ENCODE data around the gene ZNF672.
"Not testable (repeated sequence)": the region's sequence is repeated elsewhere in the genome, so short reads cannot be mapped to it uniquely, and the experiment has no call there.

Gene ZNF672

DNA sequence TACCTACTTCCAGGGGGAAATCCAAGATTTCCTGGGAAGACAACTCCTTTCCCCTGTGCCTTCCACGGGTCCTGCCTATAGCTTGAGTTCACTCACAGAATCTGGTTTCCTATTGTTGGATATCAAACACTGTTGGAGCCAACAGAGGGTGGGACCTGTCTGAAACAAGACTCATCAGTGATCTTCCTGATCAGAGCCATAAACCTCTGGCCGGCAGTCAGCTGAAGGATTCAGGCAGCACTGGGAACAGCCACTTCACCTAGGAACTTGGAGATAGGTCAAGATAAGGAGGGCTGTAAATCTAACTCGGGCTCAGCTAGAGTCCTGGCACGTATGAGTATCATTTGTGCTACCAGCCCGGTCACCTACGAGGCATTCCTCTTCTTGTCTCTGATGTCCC is 35.6 kb upstream of the ZNF672 start:
- no peaks in the 10 kb centered on the region for H3K9me3 ChIP-seq (ENCODE audit: severe bottlenecking)
- no peaks in the 10 kb centered on the region for H3K27me3 ChIP-seq (ENCODE audit: insufficient read depth, poor library complexity, severe bottlenecking)
- TF ChIP-seq, protein P1, sequence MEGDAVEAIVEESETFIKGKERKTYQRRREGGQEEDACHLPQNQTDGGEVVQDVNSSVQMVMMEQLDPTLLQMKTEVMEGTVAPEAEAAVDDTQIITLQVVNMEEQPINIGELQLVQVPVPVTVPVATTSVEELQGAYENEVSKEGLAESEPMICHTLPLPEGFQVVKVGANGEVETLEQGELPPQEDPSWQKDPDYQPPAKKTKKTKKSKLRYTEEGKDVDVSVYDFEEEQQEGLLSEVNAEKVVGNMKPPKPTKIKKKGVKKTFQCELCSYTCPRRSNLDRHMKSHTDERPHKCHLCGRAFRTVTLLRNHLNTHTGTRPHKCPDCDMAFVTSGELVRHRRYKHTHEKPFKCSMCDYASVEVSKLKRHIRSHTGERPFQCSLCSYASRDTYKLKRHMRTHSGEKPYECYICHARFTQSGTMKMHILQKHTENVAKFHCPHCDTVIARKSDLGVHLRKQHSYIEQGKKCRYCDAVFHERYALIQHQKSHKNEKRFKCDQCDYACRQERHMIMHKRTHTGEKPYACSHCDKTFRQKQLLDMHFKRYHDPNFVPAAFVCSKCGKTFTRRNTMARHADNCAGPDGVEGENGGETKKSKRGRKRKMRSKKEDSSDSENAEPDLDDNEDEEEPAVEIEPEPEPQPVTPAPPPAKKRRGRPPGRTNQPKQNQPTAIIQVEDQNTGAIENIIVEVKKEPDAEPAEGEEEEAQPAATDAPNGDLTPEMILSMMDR (IDR thresholded peaks at IDR 0.05; ENCODE audit: poor library complexity, severe bottlenecking): no peak
- no peak for ATAC-seq (ENCODE audit: low read depth)
- H3K36me3 ChIP-seq (ENCODE audit: low read depth): no peaks in the 10 kb centered on the region
- no peak for DNase-seq (ENCODE audit: low spot score)
- H3K27ac ChIP-seq (ENCODE audit: poor library complexity, severe bottlenecking): no peak overlapping the region
- no peak overlapping the region for H3K4me3 ChIP-seq (ENCODE audit: severe bottlenecking)
- H3K4me1 ChIP-seq (ENCODE audit: insufficient read depth, poor library complexity, severe bottlenecking): no peaks in the 10 kb centered on the region

DNA sequence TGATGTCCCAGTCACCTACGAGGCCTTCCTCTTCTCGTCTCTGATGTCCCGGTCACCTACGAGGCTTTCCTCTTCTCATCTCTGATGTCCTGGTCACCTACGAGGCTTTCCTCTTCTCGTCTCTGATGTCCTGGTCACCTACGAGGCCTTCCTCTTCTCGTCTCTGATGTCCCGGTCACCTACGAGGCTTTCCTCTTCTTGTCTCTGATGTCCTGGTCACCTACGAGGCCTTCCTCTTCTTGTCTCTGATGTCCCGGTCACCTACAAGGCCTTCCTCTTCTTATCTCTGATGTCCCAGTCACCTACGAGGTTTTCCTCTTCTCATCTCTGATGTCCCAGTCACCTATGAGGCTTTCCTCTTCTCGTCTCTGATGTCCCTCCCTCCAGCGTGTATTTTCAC is 34.5 kb upstream of the ZNF672 start:
- ATAC-seq (ENCODE audit: low read depth); H3K4me3 ChIP-seq (ENCODE audit: severe bottlenecking); H3K27me3 ChIP-seq (ENCODE audit: insufficient read depth, poor library complexity, severe bottlenecking); DNase-seq (ENCODE audit: low spot score); H3K4me1 ChIP-seq (ENCODE audit: insufficient read depth, poor library complexity, severe bottlenecking); H3K9me3 ChIP-seq (ENCODE audit: severe bottlenecking); H3K27ac ChIP-seq (ENCODE audit: poor library complexity, severe bottlenecking); H3K36me3 ChIP-seq (ENCODE audit: low read depth): not testable (repeated sequence)

DNA sequence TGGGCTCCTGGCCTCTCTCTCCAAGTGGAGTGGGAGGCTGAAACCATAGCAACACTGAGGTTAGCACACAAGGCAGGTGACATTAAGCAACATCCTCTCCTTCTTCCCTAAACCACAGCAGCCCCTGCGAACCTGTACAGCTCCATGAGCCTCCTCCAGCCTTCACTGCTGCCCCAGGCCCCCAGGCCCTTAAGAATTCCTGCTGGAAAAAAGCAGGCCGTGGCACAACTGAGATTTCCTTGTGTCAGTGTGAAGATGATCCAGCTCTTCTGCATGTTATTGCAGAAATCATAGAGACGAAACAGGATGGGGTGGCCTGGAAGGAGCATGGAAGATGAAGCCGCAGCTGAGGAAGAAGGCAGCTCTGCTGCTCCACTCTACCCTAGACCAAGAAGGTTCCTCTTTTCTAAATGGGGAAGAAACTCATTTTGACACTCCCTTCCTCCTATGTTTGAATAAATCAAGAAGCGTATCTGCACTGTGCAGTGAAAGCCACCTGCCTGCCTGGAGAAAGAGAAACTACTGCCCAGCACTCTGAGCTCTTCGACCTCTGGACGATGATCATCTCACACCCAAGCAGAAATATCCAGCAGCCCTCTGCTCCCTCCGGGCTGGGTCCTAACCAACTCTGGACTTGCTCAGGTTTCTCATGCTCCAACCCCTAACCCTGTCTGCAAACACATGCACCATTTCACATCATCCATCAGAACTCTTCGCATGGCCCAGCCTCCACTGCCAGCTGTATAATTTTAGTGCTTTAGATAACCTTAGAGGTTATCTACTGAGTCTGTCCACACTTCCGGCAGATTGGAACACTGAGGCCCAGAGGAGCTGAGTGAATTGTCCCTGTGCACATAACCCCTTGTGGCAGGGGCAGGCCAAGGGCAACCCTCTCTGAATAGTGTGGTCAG is 33.0 kb upstream of the ZNF672 start:
- Histone ChIP-seq H3K36me3 (ENCODE audit: low read depth) (no peaks in the 10 kb centered on the region), H3K27me3 (ENCODE audit: insufficient read depth, poor library complexity, severe bottlenecking) (no peaks in the 10 kb centered on the region), H3K4me3 (ENCODE audit: severe bottlenecking) (no peak overlapping the region), H3K9me3 (ENCODE audit: severe bottlenecking) (no peaks in the 10 kb centered on the region), H3K4me1 (ENCODE audit: insufficient read depth, poor library complexity, severe bottlenecking) (no peaks in the 10 kb centered on the region), H3K27ac (ENCODE audit: poor library complexity, severe bottlenecking) (no peak overlapping the region)
- ATAC-seq (ENCODE audit: low read depth) (no peak), DNase-seq (ENCODE audit: low spot score) (no peak)
- TF ChIP-seq, protein P1 (IDR thresholded peaks at IDR 0.05; ENCODE audit: poor library complexity, severe bottlenecking): no peak

DNA sequence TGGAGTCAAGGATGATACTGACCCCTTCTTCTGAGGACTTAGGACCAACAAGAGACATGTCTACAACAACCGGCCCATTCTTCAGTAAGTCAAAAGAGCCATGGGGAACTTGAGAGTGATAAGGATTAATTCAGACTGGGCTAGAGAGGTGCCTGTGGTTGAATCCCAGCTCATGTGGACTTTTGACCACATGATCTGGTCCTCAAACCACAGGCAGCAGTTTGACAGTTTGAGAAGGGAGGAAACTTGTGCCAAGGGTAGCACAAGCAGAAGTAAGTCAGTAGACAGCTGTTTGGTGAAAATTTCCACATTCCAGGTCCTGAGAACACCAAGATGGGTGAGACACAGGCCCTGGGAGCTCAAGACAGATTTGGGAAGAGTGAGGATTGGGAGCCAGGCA is 32.1 kb upstream of the ZNF672 start:
- Histone ChIP-seq H3K4me3 (ENCODE audit: severe bottlenecking) (no peak overlapping the region), H3K27ac (ENCODE audit: poor library complexity, severe bottlenecking) (no peak overlapping the region), H3K4me1 (ENCODE audit: insufficient read depth, poor library complexity, severe bottlenecking) (no peaks in the 10 kb centered on the region), H3K9me3 (ENCODE audit: severe bottlenecking) (no peaks in the 10 kb centered on the region), H3K27me3 (ENCODE audit: insufficient read depth, poor library complexity, severe bottlenecking) (no peaks in the 10 kb centered on the region), H3K36me3 (ENCODE audit: low read depth) (no peaks in the 10 kb centered on the region)
- TF ChIP-seq, protein P1 (IDR thresholded peaks at IDR 0.05; ENCODE audit: poor library complexity, severe bottlenecking): no peak
- DNase-seq (ENCODE audit: low spot score) (no peak), ATAC-seq (ENCODE audit: low read depth) (no peak)

DNA sequence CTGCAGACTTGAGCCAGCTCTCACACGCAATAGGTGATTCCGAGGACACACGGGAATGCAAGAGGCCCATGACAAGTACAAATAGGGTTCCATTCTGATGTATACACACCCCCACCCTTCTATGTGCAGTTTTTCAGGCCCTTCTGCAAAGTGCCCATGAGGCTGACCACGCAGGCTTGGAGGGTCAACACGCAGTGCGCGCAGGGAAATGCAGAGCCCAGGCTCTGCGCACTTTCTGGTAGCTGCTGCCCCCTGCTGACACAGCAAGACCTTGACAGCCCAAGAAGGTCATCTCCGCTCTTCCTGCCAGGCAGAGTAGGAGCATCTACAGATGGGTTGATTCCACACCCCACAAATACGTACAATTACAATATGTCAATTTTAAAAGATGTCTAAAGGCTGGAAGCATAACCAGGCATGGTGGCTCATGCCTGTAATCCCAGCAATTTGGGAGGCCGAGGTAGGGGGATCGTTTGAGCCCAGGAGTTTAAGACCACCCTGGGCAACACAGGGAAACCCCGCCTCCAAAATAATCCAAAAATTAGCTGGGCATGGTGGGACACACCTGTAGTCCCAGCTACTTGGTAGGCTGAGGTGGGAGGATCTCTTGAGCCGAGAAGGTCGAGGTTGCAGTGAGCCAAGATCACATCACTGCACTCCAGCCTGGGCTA is 30.8 kb upstream of the ZNF672 start:
- Histone ChIP-seq H3K27me3 (ENCODE audit: insufficient read depth, poor library complexity, severe bottlenecking) (no peaks in the 10 kb centered on the region), H3K27ac (ENCODE audit: poor library complexity, severe bottlenecking) (no peak overlapping the region), H3K36me3 (ENCODE audit: low read depth) (no peaks in the 10 kb centered on the region), H3K4me1 (ENCODE audit: insufficient read depth, poor library complexity, severe bottlenecking) (no peaks in the 10 kb centered on the region), H3K9me3 (ENCODE audit: severe bottlenecking) (no peaks in the 10 kb centered on the region), H3K4me3 (ENCODE audit: severe bottlenecking) (no peak overlapping the region)
- no peak for DNase-seq (ENCODE audit: low spot score)
- TF ChIP-seq, protein P1 (IDR thresholded peaks at IDR 0.05; ENCODE audit: poor library complexity, severe bottlenecking): peak; percentile 48
- peak; percentile 53; the same call in 2 of the 3 replicates for ATAC-seq (ENCODE audit: low read depth)

All from RWPE2 (cell line).